HG03060 (cell line): Measurements from ENCODE around the gene OR8D2.
"Not testable (repeated sequence)": the region's sequence is repeated elsewhere in the genome, so short reads cannot be mapped to it uniquely, and the experiment has no call there.

ENCODE experiments used
- ATAC-seq: cut with Tn5 transposase; IDR thresholded peaks from one replicate; pipeline ENCODE4 v1.9.1; 2021; ENCODE audit warnings: low read depth, moderate number of reproducible peaks; ENCODE audit not compliant: unreplicated experiment

Gene OR8D2

GRCh38 chr11:124296016-124296415, 24.0 kb downstream of the OR8D2 start:
- ATAC-seq = no peak

- ATAC-seq = no peak
Measured at GRCh38 chr11:124294687-124295086, 25.3 kb downstream of the OR8D2 start.

GRCh38 chr11:124285610-124286344, 34.2 kb downstream of the OR8D2 start:
- ATAC-seq = no peak

GRCh38 chr11:124278261-124278660, 41.7 kb downstream of the OR8D2 start:
- ATAC-seq = no peak

- ATAC-seq = no peak
Measured at GRCh38 chr11:124277804-124278203, 42.2 kb downstream of the OR8D2 start.

GRCh38 chr11:124277207-124277606, 42.8 kb downstream of the OR8D2 start:
- no peak for ATAC-seq

GRCh38 chr11:124276081-124276480, 43.9 kb downstream of the OR8D2 start:
- ATAC-seq = no peak

GRCh38 chr11:124274000-124274399, 46.0 kb downstream of the OR8D2 start:
- no peak for ATAC-seq

GRCh38 chr11:124270886-124271285, 49.1 kb downstream of the OR8D2 start:
- not testable (repeated sequence) for ATAC-seq
